GOT3 (cell line): Measurements from ENCODE around the gene PPP4R3C.
"Not testable (repeated sequence)": the region's sequence is repeated elsewhere in the genome, so short reads cannot be mapped to it uniquely, and the experiment has no call there.

Source experiments
- DNase-seq: peaks from one replicate; lab custom pipeline; 2025; ENCODE audit warnings: mixed read lengths; lab: John Stamatoyannopoulos, UW

The PPP4R3C gene

GRCh38 chrX:27463187-27463586 is at the start of gene PPP4R3C:
PPP4R3C (minus strand) TSS chrX:27463341; CDS start chrX:27463296, 45 bp downstream.
- no peak for DNase-seq

- DNase-seq, result no peak
These were observed 28.3 kb upstream of the PPP4R3C start for GRCh38 chrX:27491397-27491796.

GRCh38 chrX:27466051-27466450 is 2.9 kb upstream of the PPP4R3C start:
- DNase-seq, result no peak

GRCh38 chrX:27465036-27465435 is 1.9 kb upstream of the PPP4R3C start:
- DNase-seq, result no peak

- not testable (repeated sequence) for DNase-seq
These were observed 4.0 kb downstream of the PPP4R3C start for GRCh38 chrX:27459129-27459528.

- not testable (repeated sequence) for DNase-seq
These were observed 4.6 kb downstream of the PPP4R3C start for GRCh38 chrX:27458544-27458943.

- DNase-seq, result no peak
These were observed 11.8 kb downstream of the PPP4R3C start for GRCh38 chrX:27451324-27451723.

GRCh38 chrX:27446423-27446822 is 16.7 kb downstream of the PPP4R3C start:
- no peak for DNase-seq

GRCh38 chrX:27445438-27445837 is 17.7 kb downstream of the PPP4R3C start:
- DNase-seq, result no peak

GRCh38 chrX:27444093-27444908 is 18.8 kb downstream of the PPP4R3C start:
- DNase-seq, result no peak

- not testable (repeated sequence) for DNase-seq
These were observed 20.7 kb downstream of the PPP4R3C start for GRCh38 chrX:27442392-27442791.

GRCh38 chrX:27439771-27440170 is 23.4 kb downstream of the PPP4R3C start:
- DNase-seq, result no peak

GRCh38 chrX:27438937-27439336 is 24.2 kb downstream of the PPP4R3C start:
- DNase-seq, result no peak

GRCh38 chrX:27435031-27435430 is 28.1 kb downstream of the PPP4R3C start:
- DNase-seq, result no peak
